Measurements from ENCODE around the gene ISCA2.

ISCA2 gene

GRCh38 chr14:74465335-74465734 lies 28.2 kb upstream of the ISCA2 start:
- no peak overlapping the region for H3K4me2 ChIP-seq (ENCODE audit: low read depth, low read length, poor library complexity, severe bottlenecking)
- H3K9me2 ChIP-seq (replicated peaks; ENCODE audit: insufficient read depth, low read length): no peaks in the 10 kb centered on the region
- H4K20me1 ChIP-seq (ENCODE audit: low read depth, low read length): no peaks in the 10 kb centered on the region
- no peaks in the 10 kb centered on the region for H3K36me3 ChIP-seq (ENCODE audit: low read length)
- TF ChIP-seq CTCF (IDR thresholded peaks at IDR 0.05; ENCODE audit: insufficient read depth, low read length, poor library complexity, severe bottlenecking) (no peak), EZH2phosphoT487 (conservative IDR thresholded peaks at IDR 0.05; ENCODE audit: low read length) (no peak)
- H2AFZ ChIP-seq (ENCODE audit: low read depth, low read length, severe bottlenecking): no peak overlapping the region
- H3K79me2 ChIP-seq (ENCODE audit: insufficient read depth, low read length): no peaks in the 10 kb centered on the region
- H3K27me3 ChIP-seq (ENCODE audit: low read length): no peaks in the 10 kb centered on the region
- no peak overlapping the region for H3K4me3 ChIP-seq (ENCODE audit: insufficient read depth, low read length, poor library complexity, severe bottlenecking)
- no peaks in the 10 kb centered on the region for H3F3A ChIP-seq (ENCODE audit: insufficient read depth)
- no peak overlapping the region for H3K27ac ChIP-seq (ENCODE audit: low read depth, low read length)
- H3K9me3 ChIP-seq (ENCODE audit: insufficient read depth, low read length): no peaks in the 10 kb centered on the region
- H3K9ac ChIP-seq (ENCODE audit: low read length): no peak overlapping the region

GRCh38 chr14:74468513-74468912 lies 25.1 kb upstream of the ISCA2 start:
- Histone ChIP-seq H3K9me2 (replicated peaks; ENCODE audit: insufficient read depth, low read length) (no peaks in the 10 kb centered on the region), H2AFZ (ENCODE audit: low read depth, low read length, severe bottlenecking) (no peak overlapping the region), H3K4me2 (ENCODE audit: low read depth, low read length, poor library complexity, severe bottlenecking) (no peak overlapping the region), H3K4me3 (ENCODE audit: insufficient read depth, low read length, poor library complexity, severe bottlenecking) (no peak overlapping the region), H3K36me3 (ENCODE audit: low read length) (no peaks in the 10 kb centered on the region), H3K79me2 (ENCODE audit: insufficient read depth, low read length) (no peaks in the 10 kb centered on the region), H4K20me1 (ENCODE audit: low read depth, low read length) (no peaks in the 10 kb centered on the region), H3K9me3 (ENCODE audit: insufficient read depth, low read length) (no peaks in the 10 kb centered on the region), H3K27me3 (ENCODE audit: low read length) (no peaks in the 10 kb centered on the region), H3K27ac (ENCODE audit: low read depth, low read length) (no peak overlapping the region), H3F3A (ENCODE audit: insufficient read depth) (no peaks in the 10 kb centered on the region), H3K9ac (ENCODE audit: low read length) (no peak overlapping the region)
- no peak for TF ChIP-seq CTCF (IDR thresholded peaks at IDR 0.05; ENCODE audit: insufficient read depth, low read length, poor library complexity, severe bottlenecking)
- TF ChIP-seq EZH2phosphoT487 (conservative IDR thresholded peaks at IDR 0.05; ENCODE audit: low read length): no peak

GRCh38 chr14:74469548-74470518 lies 23.7 kb upstream of the ISCA2 start:
- H3K9me3 ChIP-seq (ENCODE audit: insufficient read depth, low read length): no peaks in the 10 kb centered on the region
- no peaks in the 10 kb centered on the region for H3K9me2 ChIP-seq (replicated peaks; ENCODE audit: insufficient read depth, low read length)
- no peaks in the 10 kb centered on the region for H3K36me3 ChIP-seq (ENCODE audit: low read length)
- H2AFZ ChIP-seq (ENCODE audit: low read depth, low read length, severe bottlenecking): no peak overlapping the region
- H3K27me3 ChIP-seq (ENCODE audit: low read length): no peaks in the 10 kb centered on the region
- TF ChIP-seq EZH2phosphoT487 (conservative IDR thresholded peaks at IDR 0.05; ENCODE audit: low read length) (no peak), CTCF (IDR thresholded peaks at IDR 0.05; ENCODE audit: insufficient read depth, low read length, poor library complexity, severe bottlenecking) (no peak)
- H3F3A ChIP-seq (ENCODE audit: insufficient read depth): no peaks in the 10 kb centered on the region
- no peak overlapping the region for H3K4me2 ChIP-seq (ENCODE audit: low read depth, low read length, poor library complexity, severe bottlenecking)
- H3K27ac ChIP-seq (ENCODE audit: low read depth, low read length): no peak overlapping the region
- H3K4me3 ChIP-seq (ENCODE audit: insufficient read depth, low read length, poor library complexity, severe bottlenecking): no peak overlapping the region
- no peaks in the 10 kb centered on the region for H3K79me2 ChIP-seq (ENCODE audit: insufficient read depth, low read length)
- no peak overlapping the region for H3K9ac ChIP-seq (ENCODE audit: low read length)
- H4K20me1 ChIP-seq (ENCODE audit: low read depth, low read length): no peaks in the 10 kb centered on the region
